Activated T-helper 17 cell treated with anti-CD3 and anti-CD28 coated beads, Interleukin-2, amount 50 U/mL, for 72 hours (primary cell): ENCODE data around the gene SH2D7. TPM values are rescaled to one million over a fixed set of nuclear protein-coding genes. Genes with fewer than 3 reads are reported as not detected.

ENCODE experiments used
- ATAC-seq: fragments of 150-1000 bp; cut with Tn5 transposase; replicated peaks from 2 replicates; pipeline ENCODE4 v1.10.0; 2021; ENCODE audit warnings: mild to moderate bottlenecking, moderate library complexity
- H3K27ac Mint-ChIP-seq: one replicate; pipeline ENCODE4 v1.8.0; 2022; ENCODE audit warnings: mixed read lengths
- H3K27me3 Mint-ChIP-seq: one replicate; pipeline ENCODE4 v1.8.0; 2022; ENCODE audit warnings: mixed read lengths
- H3K36me3 Mint-ChIP-seq: one replicate; pipeline ENCODE4 v1.8.0; 2022; ENCODE audit warnings: low read depth, mild to moderate bottlenecking, mixed read lengths
- H3K4me1 Mint-ChIP-seq: one replicate; pipeline ENCODE4 v1.8.0; 2022; ENCODE audit warnings: mixed read lengths
- H3K4me3 Mint-ChIP-seq: one replicate; pipeline ENCODE4 v1.8.0; 2022; ENCODE audit warnings: mild to moderate bottlenecking, mixed read lengths
- H3K9me3 Mint-ChIP-seq: one replicate; pipeline ENCODE4 v1.8.0; 2022; ENCODE audit warnings: mixed read lengths
- total RNA-seq, 2 donors: library from RNA; stranded (reverse); gene quantifications; one replicate each; pipeline ENCODE4 v1.2.3, GENCODE V29; 2022

Gene SH2D7
- not detected for total RNA-seq

- H3K27ac Mint-ChIP-seq: no peak within 1 kb of the TSS
- H3K9me3 Mint-ChIP-seq: no peaks in the 10 kb centered on the region
- H3K27me3 Mint-ChIP-seq: no peaks in the 10 kb centered on the region
- no peaks in the 10 kb centered on the region for H3K4me1 Mint-ChIP-seq
- no peak within 1 kb of the TSS for H3K4me3 Mint-ChIP-seq
- H3K36me3 Mint-ChIP-seq: no peaks in the 10 kb centered on the region
- ATAC-seq: no peak
Observed at GRCh38 chr15:78092261-78093041, at the start of gene SH2D7. TSS of gene SH2D7 (plus strand) at chr15:78092561. CDS start at chr15:78092585, 24 bp downstream.

DNA sequence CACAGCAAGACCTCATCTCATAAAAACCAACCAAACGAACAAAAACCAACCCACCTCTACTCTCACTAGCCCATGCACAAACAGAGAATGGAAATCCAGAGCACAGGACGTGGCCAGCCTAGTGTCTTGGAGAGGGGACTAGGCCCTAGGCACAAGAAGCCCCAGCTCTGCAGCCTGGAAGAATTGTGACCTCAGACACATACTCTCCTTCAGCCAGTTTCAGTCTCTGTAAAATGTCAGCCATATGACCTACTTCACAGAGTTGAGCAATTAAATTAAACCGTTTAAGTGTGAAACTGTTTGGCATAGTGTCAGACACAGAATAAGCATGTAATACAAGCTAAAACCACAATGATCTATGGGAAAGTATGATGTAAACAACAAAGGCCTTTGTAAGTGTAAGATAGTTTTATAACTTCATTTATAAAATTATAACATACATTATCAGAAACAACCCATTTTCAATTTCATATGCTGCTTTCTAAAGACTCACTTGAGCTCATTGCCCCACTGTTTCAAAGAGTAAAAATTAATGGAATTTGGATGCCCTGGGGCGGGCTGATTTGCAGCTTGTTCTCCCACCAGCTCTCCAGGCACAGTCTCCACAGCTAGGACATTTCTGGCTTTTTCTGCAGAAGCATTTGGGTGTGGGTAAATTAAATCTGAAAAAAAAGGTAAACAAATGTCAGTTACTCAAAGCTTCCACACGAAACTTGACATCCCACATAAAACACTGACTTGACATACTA lies 47.8 kb upstream of the SH2D7 start:
- Mint-ChIP-seq H3K36me3 (peaks cover 82% of the 10 kb centered on the region), H3K4me3 (peak overlapping the region; percentile 75), H3K27ac (peak overlapping the region; percentile 92), H3K4me1 (peaks cover 76% of the 10 kb centered on the region), H3K9me3 (no peaks in the 10 kb centered on the region), H3K27me3 (no peaks in the 10 kb centered on the region)
- ATAC-seq: peak; percentile 65

GRCh38 chr15:78045189-78045588 lies 47.2 kb upstream of the SH2D7 start:
- H3K27me3 Mint-ChIP-seq: no peaks in the 10 kb centered on the region
- peaks cover 76% of the 10 kb centered on the region for H3K4me1 Mint-ChIP-seq
- H3K4me3 Mint-ChIP-seq: peak overlapping the region; percentile 75
- H3K9me3 Mint-ChIP-seq: no peaks in the 10 kb centered on the region
- no peak for ATAC-seq
- H3K36me3 Mint-ChIP-seq: peaks cover 80% of the 10 kb centered on the region
- H3K27ac Mint-ChIP-seq: peak overlapping the region; percentile 92

- Mint-ChIP-seq H3K27ac (peak overlapping the region; percentile 88), H3K27me3 (no peaks in the 10 kb centered on the region), H3K36me3 (peaks cover 78% of the 10 kb centered on the region), H3K4me3 (peak overlapping the region; percentile 78), H3K9me3 (no peaks in the 10 kb centered on the region), H3K4me1 (peaks cover 81% of the 10 kb centered on the region)
- ATAC-seq: peak; percentile 61
Observed at GRCh38 chr15:78046796-78047341, 45.5 kb upstream of the SH2D7 start.

DNA sequence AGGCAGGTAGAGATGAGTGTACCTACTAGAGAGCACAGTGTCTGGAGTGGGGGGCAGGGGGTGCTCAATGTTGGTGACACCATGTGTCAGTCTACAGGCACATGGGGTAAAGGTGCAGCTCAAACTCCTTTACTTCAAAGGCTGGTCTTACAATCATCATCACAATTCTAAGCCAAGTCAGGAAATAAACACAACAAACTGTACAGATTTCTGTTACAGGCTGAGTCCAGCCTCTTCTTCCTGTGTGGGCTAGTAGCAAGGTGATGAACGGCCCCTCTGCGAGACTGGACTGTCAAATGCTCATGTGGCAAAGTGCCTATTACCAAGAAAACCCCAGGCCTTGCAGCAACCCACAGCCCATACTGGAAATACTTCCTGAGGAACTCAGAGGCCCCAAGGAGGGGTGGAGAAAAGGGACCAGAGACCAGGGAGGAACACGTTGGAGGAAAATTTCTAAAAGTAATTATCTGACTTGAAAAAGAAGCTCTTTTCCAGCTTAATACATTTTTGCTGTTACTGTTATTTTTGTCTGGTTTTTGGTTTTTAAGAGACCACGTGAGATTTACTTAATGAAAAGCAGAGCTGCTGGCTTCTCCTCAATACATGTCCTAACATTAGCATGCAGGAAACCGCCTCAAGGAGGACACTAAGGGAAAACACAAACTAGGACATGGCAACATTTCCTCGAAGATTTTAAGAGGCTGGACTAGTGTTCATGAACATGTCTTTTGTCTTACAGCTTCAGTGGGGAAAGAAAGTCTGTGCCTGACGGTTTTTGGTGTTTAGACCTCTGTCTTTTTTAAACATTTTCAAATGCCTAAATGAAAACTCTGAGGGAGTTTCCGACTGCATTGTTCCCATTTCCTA lies 44.4 kb upstream of the SH2D7 start:
- Mint-ChIP-seq H3K4me1 (peaks cover 82% of the 10 kb centered on the region), H3K27ac (peak overlapping the region; percentile 88), H3K9me3 (no peaks in the 10 kb centered on the region), H3K4me3 (peak overlapping the region; percentile 78), H3K36me3 (peaks cover 79% of the 10 kb centered on the region), H3K27me3 (no peaks in the 10 kb centered on the region)
- no peak for ATAC-seq

GRCh38 chr15:78048628-78048920 lies 43.8 kb upstream of the SH2D7 start:
- H3K27me3 Mint-ChIP-seq: no peaks in the 10 kb centered on the region
- H3K36me3 Mint-ChIP-seq: peaks cover 79% of the 10 kb centered on the region
- H3K4me1 Mint-ChIP-seq: peaks cover 83% of the 10 kb centered on the region
- no peak overlapping the region for H3K27ac Mint-ChIP-seq
- peak overlapping the region; percentile 78 for H3K4me3 Mint-ChIP-seq
- H3K9me3 Mint-ChIP-seq: no peaks in the 10 kb centered on the region
- no peak for ATAC-seq

DNA sequence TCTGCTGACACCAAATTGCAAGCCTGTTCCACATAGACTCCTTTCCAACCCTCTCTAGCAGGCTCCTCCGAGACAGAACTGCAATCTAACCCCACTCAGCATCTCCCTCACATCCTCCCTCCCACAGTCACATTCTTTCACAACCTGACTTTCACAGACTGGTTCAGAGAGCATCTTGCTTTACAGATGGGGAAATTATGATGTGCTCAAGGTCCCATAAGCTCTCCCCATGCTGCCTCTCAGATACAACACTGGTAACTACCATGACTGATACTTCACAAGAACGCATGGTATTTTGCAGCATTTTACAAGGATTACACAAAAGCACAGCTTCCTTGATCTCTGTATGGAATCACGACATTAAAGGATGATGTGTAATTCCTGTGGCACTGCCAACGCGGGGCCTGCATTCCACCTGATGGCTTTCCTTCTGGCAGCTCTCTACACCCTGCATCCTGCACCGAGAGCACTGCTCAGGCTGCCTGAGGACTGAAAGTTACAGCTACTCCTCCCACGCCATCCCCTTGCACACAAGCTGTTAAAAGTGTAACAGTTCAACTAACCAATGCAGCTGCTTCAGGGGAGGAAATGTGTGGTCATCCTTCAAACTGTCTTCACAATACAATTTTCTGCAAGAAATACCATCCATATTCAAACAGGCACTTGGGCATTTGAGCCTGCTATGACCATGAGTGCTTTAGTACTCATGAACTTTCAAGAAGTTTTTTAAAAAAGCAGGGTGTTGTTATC lies 42.5 kb upstream of the SH2D7 start:
- Mint-ChIP-seq H3K9me3 (no peaks in the 10 kb centered on the region), H3K36me3 (peaks cover 72% of the 10 kb centered on the region), H3K4me1 (peaks cover 82% of the 10 kb centered on the region), H3K4me3 (peak overlapping the region; percentile 78), H3K27me3 (no peaks in the 10 kb centered on the region), H3K27ac (peak overlapping the region; percentile 96)
- ATAC-seq: peak; percentile 60

GRCh38 chr15:78050441-78050809 lies 41.9 kb upstream of the SH2D7 start:
- H3K9me3 Mint-ChIP-seq: no peaks in the 10 kb centered on the region
- no peaks in the 10 kb centered on the region for H3K27me3 Mint-ChIP-seq
- ATAC-seq: no peak
- peak overlapping the region; percentile 78 for H3K4me3 Mint-ChIP-seq
- peak overlapping the region; percentile 96 for H3K27ac Mint-ChIP-seq
- H3K36me3 Mint-ChIP-seq: peaks cover 67% of the 10 kb centered on the region
- H3K4me1 Mint-ChIP-seq: peaks cover 82% of the 10 kb centered on the region

DNA sequence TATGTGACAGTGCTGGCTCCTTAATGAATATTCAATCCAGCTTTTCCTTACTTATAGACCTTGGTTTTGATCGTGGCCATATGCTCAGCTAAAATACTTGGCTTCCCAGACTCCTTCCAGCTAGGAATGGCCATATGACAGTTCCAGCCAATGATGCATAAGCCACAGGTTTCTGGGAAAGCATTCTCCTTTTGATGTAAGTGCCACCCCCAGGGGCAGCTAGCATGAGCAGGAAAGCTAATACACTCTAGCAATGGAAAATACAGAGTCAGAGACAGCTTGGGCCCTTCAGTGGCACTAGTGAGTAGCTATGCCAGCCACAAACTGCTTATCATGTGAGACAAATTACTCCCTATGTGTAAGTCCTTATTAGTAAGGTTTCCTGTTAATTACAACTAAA lies 41.5 kb upstream of the SH2D7 start:
- Mint-ChIP-seq H3K4me3 (peak overlapping the region; percentile 78), H3K36me3 (peaks cover 66% of the 10 kb centered on the region)

GRCh38 chr15:78051596-78051995 lies 40.8 kb upstream of the SH2D7 start:
- Mint-ChIP-seq H3K4me1 (peaks cover 91% of the 10 kb centered on the region), H3K27me3 (no peaks in the 10 kb centered on the region), H3K4me3 (peak overlapping the region; percentile 78), H3K27ac (peak overlapping the region; percentile 96), H3K36me3 (peaks cover 59% of the 10 kb centered on the region), H3K9me3 (no peaks in the 10 kb centered on the region)
- no peak for ATAC-seq

More for the DNA sequence above, 41.5 kb upstream of the SH2D7 start:
- no peaks in the 10 kb centered on the region for H3K9me3 Mint-ChIP-seq
- peak overlapping the region; percentile 96 for H3K27ac Mint-ChIP-seq
- H3K27me3 Mint-ChIP-seq: no peaks in the 10 kb centered on the region
- peak; percentile 34 for ATAC-seq
- H3K4me1 Mint-ChIP-seq: peaks cover 86% of the 10 kb centered on the region

DNA sequence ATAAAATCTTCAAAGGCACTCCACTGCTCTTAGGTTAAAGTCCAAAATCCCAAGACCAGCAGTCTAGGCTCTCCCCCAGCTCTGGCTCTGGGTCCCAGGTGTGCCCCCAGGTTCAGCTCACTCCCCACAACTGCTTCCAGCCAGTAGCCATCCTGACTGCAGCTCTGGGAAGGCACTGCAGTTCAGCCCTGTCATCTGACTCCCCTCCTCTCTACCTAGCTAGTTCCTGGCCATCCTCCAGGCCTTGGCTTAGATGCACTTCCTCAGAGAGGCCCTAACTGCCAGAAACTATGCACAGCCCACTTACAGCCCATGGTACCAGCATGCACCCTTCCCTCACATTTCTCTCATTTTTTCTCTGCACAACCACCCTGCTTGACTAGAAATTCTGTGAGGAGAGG lies 40.4 kb upstream of the SH2D7 start:
- H3K4me3 Mint-ChIP-seq: peak overlapping the region; percentile 78

GRCh38 chr15:78052545-78052944 lies 39.8 kb upstream of the SH2D7 start:
- peak overlapping the region; percentile 96 for H3K27ac Mint-ChIP-seq
- H3K4me3 Mint-ChIP-seq: peak overlapping the region; percentile 78
- no peaks in the 10 kb centered on the region for H3K27me3 Mint-ChIP-seq
- peaks cover 50% of the 10 kb centered on the region for H3K36me3 Mint-ChIP-seq
- peak; percentile 46 for ATAC-seq
- peaks cover 85% of the 10 kb centered on the region for H3K4me1 Mint-ChIP-seq
- no peaks in the 10 kb centered on the region for H3K9me3 Mint-ChIP-seq

More for the DNA sequence above, 40.4 kb upstream of the SH2D7 start:
- peak overlapping the region; percentile 96 for H3K27ac Mint-ChIP-seq
- peaks cover 55% of the 10 kb centered on the region for H3K36me3 Mint-ChIP-seq
- H3K9me3 Mint-ChIP-seq: no peaks in the 10 kb centered on the region
- no peak for ATAC-seq
- no peaks in the 10 kb centered on the region for H3K27me3 Mint-ChIP-seq
- peaks cover 91% of the 10 kb centered on the region for H3K4me1 Mint-ChIP-seq

DNA sequence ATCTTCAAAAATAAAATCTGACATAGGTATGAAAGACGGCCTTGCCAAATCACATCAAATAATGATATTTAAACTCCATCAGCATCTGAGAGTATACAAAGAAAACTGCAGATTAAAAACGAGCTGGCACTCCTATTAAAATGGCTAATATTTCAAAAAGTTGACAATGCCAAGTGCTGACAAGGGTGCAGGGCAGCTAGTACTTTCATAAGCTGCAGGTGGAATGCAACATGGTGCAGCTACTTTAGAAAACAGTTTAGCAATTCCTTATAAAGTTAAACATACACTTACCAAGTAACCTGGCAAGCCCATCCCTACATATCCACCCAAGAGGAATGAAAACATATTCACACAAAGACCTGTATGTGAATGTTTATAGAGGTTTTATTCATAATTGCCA lies 37.8 kb upstream of the SH2D7 start:
- H3K4me3 Mint-ChIP-seq: peak overlapping the region; percentile 78
- H3K36me3 Mint-ChIP-seq: peaks cover 35% of the 10 kb centered on the region
- peaks cover 87% of the 10 kb centered on the region for H3K4me1 Mint-ChIP-seq
- no peak overlapping the region for H3K27ac Mint-ChIP-seq
- ATAC-seq: no peak
- no peaks in the 10 kb centered on the region for H3K9me3 Mint-ChIP-seq
- H3K27me3 Mint-ChIP-seq: no peaks in the 10 kb centered on the region
